ENCODE results near the gene WWOX.

Gene WWOX

GRCh38 chr16:78715106-78715505 lies 615.7 kb downstream of the WWOX start:
- no peak for DNase-seq

- no peak for DNase-seq
Observed at GRCh38 chr16:78715673-78716072, 616.2 kb downstream of the WWOX start.

- no peak for DNase-seq
Observed at GRCh38 chr16:78718141-78718540, 618.7 kb downstream of the WWOX start.

- no peak for DNase-seq
Observed at GRCh38 chr16:78720416-78720815, 621.0 kb downstream of the WWOX start.

- DNase-seq: no peak
Observed at GRCh38 chr16:78727536-78727935, 628.1 kb downstream of the WWOX start.

GRCh38 chr16:78729687-78730086 lies 630.2 kb downstream of the WWOX start:
- DNase-seq: no peak

GRCh38 chr16:78731785-78732184 lies 632.3 kb downstream of the WWOX start:
- DNase-seq: no peak

GRCh38 chr16:78732696-78733095 lies 633.2 kb downstream of the WWOX start:
- DNase-seq: no peak

GRCh38 chr16:78735337-78735736 lies 635.9 kb downstream of the WWOX start:
- no peak for DNase-seq

GRCh38 chr16:78737630-78738029 lies 638.2 kb downstream of the WWOX start:
- DNase-seq: no peak

- no peak for DNase-seq
Observed at GRCh38 chr16:78738557-78738956, 639.1 kb downstream of the WWOX start.

GRCh38 chr16:78740269-78740668 lies 640.8 kb downstream of the WWOX start:
- no peak for DNase-seq

GRCh38 chr16:78742501-78743283 lies 643.2 kb downstream of the WWOX start:
- DNase-seq: peak; percentile 70 to 81

- peak in 1 of 2 donors; percentile 17 for DNase-seq
Observed at GRCh38 chr16:78743556-78743955, 644.1 kb downstream of the WWOX start.

GRCh38 chr16:78744099-78744498 lies 644.6 kb downstream of the WWOX start:
- DNase-seq: no peak

- DNase-seq: no peak
Observed at GRCh38 chr16:78744796-78745107, 645.3 kb downstream of the WWOX start.

- no peak for DNase-seq
Observed at GRCh38 chr16:78745108-78746019, 645.9 kb downstream of the WWOX start.

GRCh38 chr16:78746718-78747117 lies 647.3 kb downstream of the WWOX start:
- no peak for DNase-seq

GRCh38 chr16:78748220-78748929 lies 648.9 kb downstream of the WWOX start:
- DNase-seq: no peak

GRCh38 chr16:78749745-78750268 lies 650.4 kb downstream of the WWOX start:
- DNase-seq: peak in 1 of 2 donors; percentile 53

- DNase-seq: no peak
Observed at GRCh38 chr16:78750611-78751010, 651.2 kb downstream of the WWOX start.

- DNase-seq: no peak
Observed at GRCh38 chr16:78751601-78752000, 652.1 kb downstream of the WWOX start.

GRCh38 chr16:78754713-78755112 lies 655.3 kb downstream of the WWOX start:
- DNase-seq: no peak
